Measurements from ENCODE around the gene ABCG1. TPM values are rescaled to one million over a fixed set of nuclear protein-coding genes. Genes with fewer than 3 reads are reported as not detected.
A peak's percentile ranks its signal among the peaks of the same experiment; 100 is the strongest.

Gene ABCG1
- total RNA-seq, 1 donor from 2014 or later, result 62.9 TPM

GRCh38 chr21:42191696-42192595, 27.0 kb upstream of the ABCG1 start:
- DNase-seq (ENCODE audit: low read depth in 2 of 2), result no peak

DNA sequence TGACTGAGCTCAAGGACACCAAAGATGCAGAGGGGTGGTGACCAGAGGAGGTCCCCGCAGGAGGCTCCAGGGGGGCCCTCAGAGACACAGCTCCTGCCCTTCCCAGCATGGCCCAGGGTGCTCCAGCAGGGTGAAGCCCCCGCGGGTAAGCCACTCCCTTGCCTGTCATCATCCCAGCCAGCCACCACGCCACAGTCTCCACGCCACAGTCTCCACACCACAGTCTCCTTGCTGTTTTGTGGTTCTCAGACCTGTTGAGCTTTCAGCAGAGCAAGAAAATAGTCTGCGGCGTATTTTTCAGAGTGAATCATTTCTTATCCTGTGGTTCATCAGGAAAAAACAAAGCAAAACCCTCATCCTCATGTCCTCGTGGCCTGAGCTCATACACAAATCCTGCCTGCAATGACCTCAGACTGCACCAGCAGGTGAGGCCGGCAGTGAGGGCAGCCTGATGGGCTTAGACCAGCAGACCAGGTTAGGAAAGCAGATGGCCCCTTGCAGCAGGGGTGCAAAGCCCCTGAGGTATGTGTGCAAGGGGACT, 25.7 kb upstream of the ABCG1 start:
- peak; percentile 29 to 80 for DNase-seq (ENCODE audit: low read depth in 2 of 2)

DNA sequence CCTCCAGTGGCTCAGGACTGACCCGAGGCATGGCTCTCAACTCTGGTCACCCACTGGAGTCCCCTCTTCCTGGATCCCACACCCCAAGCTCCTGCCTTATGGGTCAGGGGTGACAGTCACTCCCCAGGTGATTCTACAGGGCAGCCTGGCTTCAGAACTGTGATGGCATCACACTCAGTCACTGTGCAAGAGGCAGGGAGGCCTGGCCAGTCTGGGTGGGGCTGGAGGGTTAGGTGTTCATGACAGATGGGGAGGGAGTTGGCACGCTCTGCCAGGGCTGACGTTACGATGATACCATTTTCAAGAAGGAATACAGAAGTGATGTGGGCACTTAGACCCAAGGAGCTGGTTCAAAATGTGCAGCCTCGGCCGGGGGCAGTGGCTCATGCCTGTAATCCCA, 25.2 kb upstream of the ABCG1 start:
- DNase-seq (ENCODE audit: low read depth in 2 of 2), result no peak

DNA sequence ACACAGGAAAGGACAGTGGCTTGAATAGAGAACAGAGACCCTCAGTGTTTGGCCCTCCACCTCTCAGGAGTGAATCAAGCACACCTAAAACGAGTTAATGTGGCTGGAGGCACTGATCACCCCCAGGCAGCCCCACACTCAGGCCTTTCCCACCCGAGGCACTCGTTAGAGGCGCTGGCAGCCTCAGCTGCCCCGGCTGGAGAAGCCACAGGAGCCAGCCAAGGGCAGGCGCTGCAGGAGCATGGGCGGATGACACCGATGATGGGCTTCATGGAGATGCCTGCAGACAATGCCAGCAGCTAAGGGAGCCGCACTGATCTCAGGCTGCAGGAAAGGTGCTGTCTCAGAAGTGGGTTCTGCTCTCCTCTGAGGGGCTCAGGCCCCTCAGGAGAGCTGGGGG, 24.1 kb upstream of the ABCG1 start:
- no peak for DNase-seq (ENCODE audit: low read depth in 2 of 2)

DNA sequence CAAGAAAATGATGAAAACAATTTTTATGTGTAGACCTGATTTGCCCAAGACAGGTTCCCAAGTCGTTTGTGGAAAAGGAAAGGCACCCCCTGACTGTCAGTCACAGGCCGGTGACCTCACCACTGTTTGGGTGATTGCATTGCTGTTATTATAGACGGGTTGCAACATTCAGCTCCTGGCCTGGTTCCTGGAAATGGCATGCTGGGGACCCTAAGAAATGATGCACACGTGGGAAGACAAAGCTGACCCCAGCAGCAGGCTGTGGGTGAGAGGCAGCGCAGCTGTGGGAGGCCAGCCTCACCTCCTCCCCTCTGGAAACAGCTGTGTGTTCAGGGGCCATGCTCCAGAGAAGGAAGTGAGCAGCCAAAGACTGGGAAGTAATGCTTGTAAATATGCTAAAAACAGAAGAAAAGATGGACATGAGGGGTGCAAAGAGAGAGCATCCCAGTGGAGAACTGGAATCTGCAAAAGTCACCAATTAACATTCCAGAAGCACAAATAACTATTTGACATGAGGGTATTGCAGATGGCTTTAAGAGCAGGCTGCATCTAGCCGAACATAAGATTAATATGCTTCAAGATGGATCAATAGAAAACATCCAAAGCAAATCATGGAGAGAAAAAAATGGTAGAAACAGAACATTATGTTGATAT, 23.4 kb upstream of the ABCG1 start:
- DNase-seq (ENCODE audit: low read depth in 2 of 2), result no peak

DNA sequence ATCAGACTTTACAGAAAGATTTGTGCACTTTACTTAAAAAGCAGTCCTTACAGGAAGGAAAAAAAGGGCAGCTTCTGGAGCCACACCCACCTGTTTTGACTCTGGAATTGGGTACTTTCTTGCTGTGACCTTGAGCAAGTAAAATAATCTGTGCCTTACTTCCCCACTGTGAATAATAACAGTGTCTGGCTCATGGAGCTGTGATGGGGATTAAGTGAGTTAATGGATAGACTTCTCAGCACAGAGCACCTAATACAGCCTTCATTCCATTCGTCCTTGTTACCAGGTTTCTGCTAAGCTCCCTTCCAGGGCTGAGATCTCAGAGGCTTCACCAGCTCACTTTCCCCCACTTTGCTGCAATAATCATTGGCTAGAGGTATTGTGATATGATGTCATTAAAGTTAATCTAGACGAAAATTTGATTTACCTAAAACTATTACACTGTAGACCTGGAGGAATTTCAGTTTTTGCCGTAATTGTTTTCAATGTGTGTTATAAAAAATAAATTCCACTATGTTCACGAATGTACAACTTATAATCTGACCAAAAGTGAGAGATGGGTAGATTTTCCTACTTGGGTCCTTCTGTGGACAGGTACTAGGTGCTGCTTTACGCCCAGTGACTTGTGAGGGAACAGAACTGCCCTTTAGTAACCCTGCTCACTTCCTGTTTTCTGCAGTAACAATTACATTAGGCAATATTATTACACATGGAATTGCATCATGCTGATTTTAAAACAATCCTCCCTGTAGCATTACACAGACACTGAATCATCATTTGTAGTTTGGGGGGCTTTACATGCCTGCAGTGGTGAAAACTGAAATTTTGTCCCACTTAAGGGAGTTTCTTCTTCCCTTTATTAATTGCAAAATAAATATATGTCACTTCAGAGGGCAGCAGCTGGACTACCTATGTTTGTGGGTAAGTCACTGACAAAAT, 19.7 kb upstream of the ABCG1 start:
- DNase-seq (ENCODE audit: low read depth in 2 of 2), result peak; percentile 82 to 91

GRCh38 chr21:42199868-42200463, 19.0 kb upstream of the ABCG1 start:
- peak in 1 of 2 donors; percentile 50 for DNase-seq (ENCODE audit: low read depth in 2 of 2)

- no peak for DNase-seq (ENCODE audit: low read depth in 2 of 2)
Measured at GRCh38 chr21:42200906-42201614, 17.9 kb upstream of the ABCG1 start.

DNA sequence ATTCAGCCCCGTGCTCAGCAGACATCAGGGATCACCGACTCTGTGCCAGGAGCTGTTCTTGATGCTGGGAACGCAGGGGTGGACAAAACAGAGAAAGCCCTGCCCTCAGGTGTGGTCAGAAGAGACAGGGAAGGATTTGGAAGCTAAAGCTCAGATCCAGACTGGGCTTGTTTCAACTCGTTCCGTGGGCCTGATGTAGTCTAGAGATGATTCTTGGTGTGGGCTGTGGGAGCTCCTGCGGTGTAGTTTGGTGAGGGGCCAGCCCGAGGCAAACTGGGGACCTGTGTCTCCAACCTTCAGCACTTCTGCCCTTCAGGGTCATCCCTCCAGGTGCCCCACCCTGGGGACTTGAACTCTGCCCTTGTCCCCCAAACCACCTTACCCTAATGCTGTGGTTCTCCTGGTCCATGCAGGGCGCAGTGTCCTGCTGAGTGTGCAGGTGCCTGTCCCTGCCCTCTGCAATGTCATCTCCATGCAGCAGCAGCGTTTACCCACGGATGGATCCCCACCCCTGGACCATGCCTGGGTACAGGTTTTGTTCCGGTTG, 17.3 kb upstream of the ABCG1 start:
- DNase-seq (ENCODE audit: low read depth in 2 of 2), result no peak

DNA sequence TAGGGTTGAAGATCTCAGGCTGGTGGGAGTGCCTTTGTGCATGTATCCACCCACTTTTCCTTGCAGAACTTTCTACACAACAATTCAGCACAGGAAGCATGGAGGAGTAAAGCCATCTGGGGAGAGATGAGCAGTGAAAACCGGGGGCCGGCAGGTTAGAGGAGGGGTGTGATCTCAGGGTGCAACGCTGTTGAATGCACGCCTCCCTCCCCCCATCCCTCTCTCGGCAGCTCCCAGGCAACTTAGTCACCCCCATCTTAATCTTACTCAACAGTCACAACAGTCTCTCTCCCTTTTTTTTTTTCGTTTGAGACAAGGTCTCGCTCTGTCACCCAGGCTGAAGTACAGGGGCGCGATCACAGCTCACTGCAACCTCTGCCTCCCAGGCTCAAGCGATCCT, 16.6 kb upstream of the ABCG1 start:
- no peak for DNase-seq (ENCODE audit: low read depth in 2 of 2)

- no peak for DNase-seq (ENCODE audit: low read depth in 2 of 2)
Measured at GRCh38 chr21:42203321-42203720, 15.6 kb upstream of the ABCG1 start.

GRCh38 chr21:42203936-42204335, 15.0 kb upstream of the ABCG1 start:
- peak; percentile 58 to 90 for DNase-seq (ENCODE audit: low read depth in 2 of 2)

- no peak for DNase-seq (ENCODE audit: low read depth in 2 of 2)
Measured at GRCh38 chr21:42207426-42207825, 11.5 kb upstream of the ABCG1 start.

DNA sequence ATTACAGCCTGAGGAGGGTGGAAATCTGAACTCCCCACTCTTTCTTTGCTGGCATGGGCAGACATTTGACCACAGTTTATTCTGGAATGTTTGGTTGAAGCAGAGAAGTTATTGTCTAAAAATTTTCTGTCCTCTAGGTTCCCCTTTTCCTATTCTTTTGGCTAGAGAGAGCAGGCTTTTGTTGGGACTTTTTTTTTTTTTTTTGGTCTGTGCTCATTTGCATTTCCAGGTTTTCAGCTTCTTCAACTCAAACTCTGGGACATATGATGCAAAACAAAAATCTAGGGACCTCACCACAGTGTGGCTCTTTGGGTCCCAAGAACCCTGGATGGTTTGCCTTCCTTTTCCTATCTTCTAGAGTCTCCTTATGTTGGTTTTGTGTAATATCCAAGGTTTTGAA, 10.9 kb upstream of the ABCG1 start:
- DNase-seq (ENCODE audit: low read depth in 2 of 2), result no peak

- no peak for DNase-seq (ENCODE audit: low read depth in 2 of 2)
Measured at GRCh38 chr21:42208801-42209490, 10.0 kb upstream of the ABCG1 start.

- DNase-seq (ENCODE audit: low read depth in 2 of 2), result peak in 1 of 2 donors; percentile 67
Measured at GRCh38 chr21:42209801-42210479, 9.0 kb upstream of the ABCG1 start.

DNA sequence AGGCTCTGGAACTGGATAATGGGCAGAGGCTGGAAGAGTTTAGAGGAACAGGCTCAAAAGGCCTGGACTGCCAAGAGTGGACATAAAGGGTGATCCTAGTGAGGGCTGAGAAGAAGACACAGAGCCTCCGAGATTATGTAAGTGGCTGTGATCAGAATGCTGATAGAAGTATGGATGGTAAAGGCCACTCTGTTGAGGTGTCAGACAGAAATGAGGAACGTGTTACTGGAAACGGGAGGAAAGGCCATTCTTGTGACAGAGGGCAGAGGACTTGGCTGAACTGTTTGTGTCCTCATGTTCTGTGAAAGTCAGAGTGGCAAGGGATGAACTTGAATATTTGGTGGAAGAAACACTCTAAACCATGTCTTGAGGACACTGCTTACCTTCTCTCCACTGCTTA, 6.7 kb upstream of the ABCG1 start:
- no peak for DNase-seq (ENCODE audit: low read depth in 2 of 2)

GRCh38 chr21:42213082-42213774, 5.7 kb upstream of the ABCG1 start:
- DNase-seq (ENCODE audit: low read depth in 2 of 2), result no peak
